AG09319 (cell line): ENCODE results near the gene CHRNG.

ENCODE experiments used
- DNase-seq: peaks from one replicate; pipeline ENCODE4 v3.0.0-alpha.2; 2010; ENCODE audit warnings: low read depth; ENCODE audit errors: extremely low read depth
- CTCF ChIP-seq: IDR thresholded peaks from 2 replicates; pipeline ENCODE4 v1.5.1; 2011; ENCODE audit warnings: low read depth, mild to moderate bottlenecking, inconsistent platforms, low read length, moderate library complexity

The CHRNG gene

GRCh38 chr2:232511336-232511890, 28.1 kb upstream of the CHRNG start:
- no peak for DNase-seq
- TF ChIP-seq CTCF, result no peak

- no peak for TF ChIP-seq CTCF
- no peak for DNase-seq
Measured at GRCh38 chr2:232512602-232513001, 26.9 kb upstream of the CHRNG start.

- no peak for TF ChIP-seq CTCF
- DNase-seq, result no peak
Measured at GRCh38 chr2:232513353-232513752, 26.1 kb upstream of the CHRNG start.

GRCh38 chr2:232515639-232516038, 23.9 kb upstream of the CHRNG start:
- no peak for DNase-seq
- TF ChIP-seq CTCF, result no peak

GRCh38 chr2:232516551-232516950, 22.9 kb upstream of the CHRNG start:
- no peak for TF ChIP-seq CTCF
- DNase-seq, result no peak

- no peak for TF ChIP-seq CTCF
Measured at GRCh38 chr2:232518844-232519243, 20.6 kb upstream of the CHRNG start.

GRCh38 chr2:232519581-232520438, 19.7 kb upstream of the CHRNG start, which contains the start of gene PRSS56:
TSS of gene PRSS56 (plus strand) at chr2:232520388. CDS start at chr2:232520599, 211 bp downstream.
- DNase-seq, result no peak

More at GRCh38 chr2:232518844-232519243, 20.6 kb upstream of the CHRNG start:
- DNase-seq, result no peak

More at GRCh38 chr2:232519581-232520438, 19.7 kb upstream of the CHRNG start, which contains the start of gene PRSS56:
- no peak for TF ChIP-seq CTCF
